ENCODE results near the gene GPR137. TPM values are rescaled to one million over a fixed set of nuclear protein-coding genes. Genes with fewer than 3 reads are reported as not detected.

GPR137 gene
- total and polyA plus RNA-seq, 9 donors, result 7.7 to 30.7 (median 19.6) TPM

- Histone ChIP-seq H3K27me3 (ENCODE audit: control insufficient read depth, insufficient read depth, low read length) (peaks cover 81% of the 10 kb centered on the region), H3K4me3 (ENCODE audit: low read length) (no peak overlapping the region), H3K9me3 (replicated peaks; ENCODE audit: control insufficient read depth, low read depth, low read length) (no peaks in the 10 kb centered on the region), H3K36me3 (ENCODE audit: control insufficient read depth, insufficient read depth, low read length) (peaks cover 7% of the 10 kb centered on the region), H3K27ac (ENCODE audit: low read length) (no peak overlapping the region), H3K4me1 (ENCODE audit: control insufficient read depth, insufficient read depth, low read length) (peaks cover 9% of the 10 kb centered on the region)
- 24% methylated on average over 34 of the region's 42 CpGs for WGBS (ENCODE audit: insufficient coverage)
- no peak for DNase-seq
These were observed 7.0 kb downstream of the GPR137 start for GRCh38 chr11:64292460-64293254.

- no peaks in the 10 kb centered on the region for H3K36me3 ChIP-seq (ENCODE audit: control insufficient read depth, insufficient read depth, low read length)
- peaks cover 97% of the 10 kb centered on the region for H3K27me3 ChIP-seq (ENCODE audit: control insufficient read depth, insufficient read depth, low read length)
- H3K9me3 ChIP-seq (replicated peaks; ENCODE audit: control insufficient read depth, low read depth, low read length), result no peaks in the 10 kb centered on the region
- H3K27ac ChIP-seq (ENCODE audit: low read length), result no peak overlapping the region
- no peak overlapping the region for H3K4me3 ChIP-seq (ENCODE audit: low read length)
- DNase-seq, result no peak
- 60% methylated on average over 1 of the region's 3 CpGs for WGBS (ENCODE audit: insufficient coverage)
- H3K4me1 ChIP-seq (ENCODE audit: control insufficient read depth, insufficient read depth, low read length), result peaks cover 18% of the 10 kb centered on the region
These were observed 9.1 kb downstream of the GPR137 start for GRCh38 chr11:64294774-64295173.

DNA sequence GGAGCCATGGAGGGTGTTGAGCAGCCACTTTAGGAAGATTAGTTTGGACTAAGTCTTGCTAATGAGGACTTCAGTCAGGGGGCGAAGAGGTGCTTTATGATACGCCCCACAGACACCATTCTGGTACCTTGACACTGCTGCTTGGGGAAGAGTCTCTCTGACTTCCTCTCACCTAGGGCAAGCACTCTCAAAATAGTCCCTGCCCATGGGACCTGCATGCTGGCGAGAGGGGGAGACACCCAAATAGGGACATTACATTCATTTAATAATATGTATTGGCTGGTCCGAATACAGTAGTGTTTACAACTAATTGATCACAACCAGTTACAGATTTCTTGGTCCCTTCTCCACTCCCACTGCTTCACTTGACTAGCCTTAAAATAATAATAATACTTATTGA is 10.1 kb downstream of the GPR137 start:
- WGBS (ENCODE audit: insufficient coverage), result no CpG with 5 or more reads among the region's 4 CpGs
- no peak overlapping the region for H3K4me3 ChIP-seq (ENCODE audit: low read length)
- H3K4me1 ChIP-seq (ENCODE audit: control insufficient read depth, insufficient read depth, low read length), result peaks cover 28% of the 10 kb centered on the region
- no peak for DNase-seq
- H3K9me3 ChIP-seq (replicated peaks; ENCODE audit: control insufficient read depth, low read depth, low read length), result no peaks in the 10 kb centered on the region
- no peak overlapping the region for H3K27ac ChIP-seq (ENCODE audit: low read length)
- H3K36me3 ChIP-seq (ENCODE audit: control insufficient read depth, insufficient read depth, low read length), result no peaks in the 10 kb centered on the region
- H3K27me3 ChIP-seq (ENCODE audit: control insufficient read depth, insufficient read depth, low read length), result peaks cover 97% of the 10 kb centered on the region

GRCh38 chr11:64296236-64296635 is 10.6 kb downstream of the GPR137 start:
- H3K9me3 ChIP-seq (replicated peaks; ENCODE audit: control insufficient read depth, low read depth, low read length), result no peaks in the 10 kb centered on the region
- no peak overlapping the region for H3K27ac ChIP-seq (ENCODE audit: low read length)
- H3K36me3 ChIP-seq (ENCODE audit: control insufficient read depth, insufficient read depth, low read length), result no peaks in the 10 kb centered on the region
- peaks cover 27% of the 10 kb centered on the region for H3K4me1 ChIP-seq (ENCODE audit: control insufficient read depth, insufficient read depth, low read length)
- WGBS (ENCODE audit: insufficient coverage), result 0% methylated on average over 1 of the region's 1 CpG
- DNase-seq, result no peak
- H3K4me3 ChIP-seq (ENCODE audit: low read length), result no peak overlapping the region
- peaks cover 97% of the 10 kb centered on the region for H3K27me3 ChIP-seq (ENCODE audit: control insufficient read depth, insufficient read depth, low read length)

DNA sequence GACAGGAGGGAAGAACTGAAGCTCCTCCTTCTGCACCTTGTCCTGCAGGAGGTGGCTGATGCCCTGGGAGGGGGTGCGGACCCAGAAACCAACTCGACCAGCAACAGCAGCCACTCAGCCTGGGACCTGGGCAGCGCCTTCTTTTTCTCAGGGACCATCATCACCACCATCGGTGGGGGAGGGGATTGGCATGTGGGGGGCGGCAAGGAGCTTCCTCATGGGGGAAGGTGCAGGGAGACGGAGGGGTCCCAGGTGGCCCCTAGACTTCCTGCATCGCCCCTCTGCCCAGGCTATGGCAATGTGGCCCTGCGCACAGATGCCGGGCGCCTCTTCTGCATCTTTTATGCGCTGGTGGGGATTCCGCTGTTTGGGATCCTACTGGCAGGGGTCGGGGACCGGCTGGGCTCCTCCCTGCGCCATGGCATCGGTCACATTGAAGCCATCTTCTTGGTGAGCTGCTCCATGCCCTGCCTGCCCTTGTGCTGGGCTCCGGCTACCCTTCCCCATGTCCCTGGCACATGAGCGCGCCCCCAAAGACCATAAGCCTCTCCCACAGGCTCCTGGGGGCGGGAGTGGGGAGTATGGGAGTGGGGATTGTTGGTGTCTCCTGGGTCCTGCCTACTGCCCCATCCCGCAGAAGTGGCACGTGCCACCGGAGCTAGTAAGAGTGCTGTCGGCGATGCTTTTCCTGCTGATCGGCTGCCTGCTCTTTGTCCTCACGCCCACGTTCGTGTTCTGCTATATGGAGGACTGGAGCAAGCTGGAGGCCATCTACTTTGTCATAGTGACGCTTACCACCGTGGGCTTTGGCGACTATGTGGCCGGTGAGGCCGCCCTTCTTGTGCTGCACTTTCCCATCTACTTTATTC is 11.4 kb downstream of the GPR137 start:
- Histone ChIP-seq H3K27ac (ENCODE audit: low read length) (no peak overlapping the region), H3K9me3 (replicated peaks; ENCODE audit: control insufficient read depth, low read depth, low read length) (no peaks in the 10 kb centered on the region), H3K36me3 (ENCODE audit: control insufficient read depth, insufficient read depth, low read length) (no peaks in the 10 kb centered on the region), H3K27me3 (ENCODE audit: control insufficient read depth, insufficient read depth, low read length) (peaks cover 100% of the 10 kb centered on the region), H3K4me1 (ENCODE audit: control insufficient read depth, insufficient read depth, low read length) (peaks cover 26% of the 10 kb centered on the region), H3K4me3 (ENCODE audit: low read length) (no peak overlapping the region)
- 3% methylated on average over 25 of the region's 34 CpGs for whole genome bisulfite sequencing (ENCODE audit: insufficient coverage)
- DNase-seq, result no peak

DNA sequence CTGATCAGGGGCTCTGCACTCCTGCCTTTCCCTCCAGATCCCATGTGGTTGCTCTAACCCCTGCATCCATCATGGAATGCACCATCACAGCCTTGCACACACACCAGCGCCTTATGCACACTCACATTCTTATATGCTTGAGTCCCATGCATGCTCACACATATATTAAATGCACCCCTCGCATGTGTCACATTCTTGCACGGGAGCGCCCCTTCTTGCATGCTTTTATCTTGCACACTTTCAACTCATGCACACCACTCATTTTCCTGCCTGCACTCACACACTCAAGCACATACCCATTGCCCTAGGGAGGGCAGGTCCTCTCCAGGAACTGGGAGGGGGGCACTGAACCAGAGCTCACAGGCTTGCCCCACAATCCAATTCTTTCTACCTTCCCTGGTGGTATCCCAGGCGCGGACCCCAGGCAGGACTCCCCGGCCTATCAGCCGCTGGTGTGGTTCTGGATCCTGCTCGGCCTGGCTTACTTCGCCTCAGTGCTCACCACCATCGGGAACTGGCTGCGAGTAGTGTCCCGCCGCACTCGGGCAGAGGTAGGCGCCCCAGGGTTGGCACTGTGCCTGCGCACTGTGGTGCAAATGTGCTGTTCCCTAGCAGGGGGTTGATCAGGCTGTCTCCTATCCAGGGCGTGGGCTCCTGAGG is 12.2 kb downstream of the GPR137 start:
- WGBS (ENCODE audit: insufficient coverage), result 28% methylated on average over 17 of the region's 18 CpGs
- Histone ChIP-seq H3K4me1 (ENCODE audit: control insufficient read depth, insufficient read depth, low read length) (peaks cover 20% of the 10 kb centered on the region), H3K4me3 (ENCODE audit: low read length) (no peak overlapping the region), H3K36me3 (ENCODE audit: control insufficient read depth, insufficient read depth, low read length) (no peaks in the 10 kb centered on the region), H3K27me3 (ENCODE audit: control insufficient read depth, insufficient read depth, low read length) (peaks cover 94% of the 10 kb centered on the region), H3K9me3 (replicated peaks; ENCODE audit: control insufficient read depth, low read depth, low read length) (no peaks in the 10 kb centered on the region), H3K27ac (ENCODE audit: low read length) (no peak overlapping the region)
- no peak for DNase-seq

DNA sequence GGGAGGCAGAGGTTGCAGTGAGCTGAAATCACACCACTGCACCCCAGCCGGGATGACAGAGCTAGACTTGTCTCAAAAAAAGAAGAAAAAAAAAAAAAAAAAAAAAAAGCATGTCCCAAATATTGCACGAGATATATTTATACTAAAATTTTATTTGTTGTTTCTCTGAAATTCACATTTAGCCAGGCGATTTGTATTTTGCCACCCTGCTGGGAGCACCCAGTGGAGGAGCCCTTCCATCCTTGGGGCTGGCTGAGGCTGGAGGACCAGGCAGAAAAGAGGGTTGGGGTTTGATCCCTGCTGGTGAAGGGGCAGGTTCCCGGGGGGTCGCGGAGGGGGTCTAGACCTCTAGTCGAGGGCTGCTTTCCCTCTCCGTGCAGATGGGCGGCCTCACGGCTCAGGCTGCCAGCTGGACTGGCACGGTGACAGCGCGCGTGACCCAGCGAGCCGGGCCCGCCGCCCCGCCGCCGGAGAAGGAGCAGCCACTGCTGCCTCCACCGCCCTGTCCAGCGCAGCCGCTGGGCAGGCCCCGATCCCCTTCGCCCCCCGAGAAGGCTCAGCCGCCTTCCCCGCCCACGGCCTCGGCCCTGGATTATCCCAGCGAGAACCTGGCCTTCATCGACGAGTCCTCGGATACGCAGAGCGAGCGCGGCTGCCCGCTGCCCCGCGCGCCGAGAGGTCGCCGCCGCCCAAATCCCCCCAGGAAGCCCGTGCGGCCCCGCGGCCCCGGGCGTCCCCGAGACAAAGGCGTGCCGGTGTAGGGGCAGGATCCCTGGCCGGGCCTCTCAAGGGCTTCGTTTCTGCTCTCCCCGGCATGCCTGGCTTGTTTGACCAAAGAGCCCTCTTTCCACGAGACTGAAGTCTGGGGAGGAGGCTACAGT is 13.6 kb downstream of the GPR137 start:
- DNase-seq, result peak; percentile 69
- Histone ChIP-seq H3K4me1 (ENCODE audit: control insufficient read depth, insufficient read depth, low read length) (peaks cover 24% of the 10 kb centered on the region), H3K36me3 (ENCODE audit: control insufficient read depth, insufficient read depth, low read length) (no peaks in the 10 kb centered on the region), H3K27me3 (ENCODE audit: control insufficient read depth, insufficient read depth, low read length) (peaks cover 80% of the 10 kb centered on the region), H3K9me3 (replicated peaks; ENCODE audit: control insufficient read depth, low read depth, low read length) (no peaks in the 10 kb centered on the region), H3K27ac (ENCODE audit: low read length) (no peak overlapping the region), H3K4me3 (ENCODE audit: low read length) (no peak overlapping the region)
- 2% methylated on average over 52 of the region's 60 CpGs for WGBS (ENCODE audit: insufficient coverage)

GRCh38 chr11:64299847-64300648 is 14.4 kb downstream of the GPR137 start, which contains the start of gene CATSPERZ:
Gene CATSPERZ (plus strand): TSS chr11:64300358. CDS start chr11:64300411, 53 bp downstream.
- no peak within 1 kb of the TSS for H3K27ac ChIP-seq (ENCODE audit: low read length)
- peaks cover 29% of the 10 kb centered on the region for H3K4me1 ChIP-seq (ENCODE audit: control insufficient read depth, insufficient read depth, low read length)
- H3K27me3 ChIP-seq (ENCODE audit: control insufficient read depth, insufficient read depth, low read length), result peaks cover 72% of the 10 kb centered on the region
- H3K9me3 ChIP-seq (replicated peaks; ENCODE audit: control insufficient read depth, low read depth, low read length), result no peaks in the 10 kb centered on the region
- H3K4me3 ChIP-seq (ENCODE audit: low read length), result no peak within 1 kb of the TSS
- DNase-seq, result no peak
- H3K36me3 ChIP-seq (ENCODE audit: control insufficient read depth, insufficient read depth, low read length), result no peaks in the 10 kb centered on the region
- WGBS (ENCODE audit: insufficient coverage), result 3% methylated on average over 50 of the region's 54 CpGs

All from muscle of leg (tissue), 11 donors.